Activated CD4-positive, alpha-beta memory T cell treated with anti-CD3 and anti-CD28 coated beads, Interleukin-2, amount 10 ng/mL, durations not matched to agents 7 days and 5 days (primary cell): ENCODE measurements around the gene PNLIPRP2. TPM values are rescaled to one million over a fixed set of nuclear protein-coding genes. Genes with fewer than 3 reads are reported as not detected.

Source experiments
- CTCF ChIA-PET: fragments of 350-600 bp; sonication (Branson Sonifier 250); formaldehyde crosslinking; loops from one replicate; lab custom pipeline; 2021; ENCODE audit warnings: antibody characterized with exemption, inconsistent platforms; lab: Charles Lee
- POLR2A ChIA-PET: fragments of 350-600 bp; sonication (Branson Sonifier 250); formaldehyde crosslinking; loops from one replicate; lab custom pipeline; 2021; ENCODE audit warnings: antibody characterized with exemption; lab: Charles Lee
- DNase-seq: peaks from one replicate; pipeline ENCODE4 v3.0.0-alpha.2; 2020
- H3K27ac Mint-ChIP-seq: one replicate; pipeline ENCODE4 v1.8.0; 2021; ENCODE audit warnings: mild to moderate bottlenecking, mixed read lengths
- H3K27me3 Mint-ChIP-seq: one replicate; pipeline ENCODE4 v1.8.0; 2021; ENCODE audit warnings: mixed read lengths
- H3K36me3 Mint-ChIP-seq: one replicate; pipeline ENCODE4 v1.8.0; 2021; ENCODE audit warnings: low read depth, mixed read lengths
- H3K4me1 Mint-ChIP-seq: one replicate; pipeline ENCODE4 v1.8.0; 2021; ENCODE audit warnings: mixed read lengths
- H3K4me3 Mint-ChIP-seq: one replicate; pipeline ENCODE4 v1.8.0; 2021; ENCODE audit warnings: mild to moderate bottlenecking, mixed read lengths
- H3K9me3 Mint-ChIP-seq: one replicate; pipeline ENCODE4 v1.8.0; 2021; ENCODE audit warnings: mixed read lengths
- total RNA-seq, 2 experiments: library from RNA; stranded (reverse); gene quantifications; one replicate each; pipeline ENCODE4 v1.2.3, GENCODE V29; 2021

Gene PNLIPRP2
- total RNA-seq, 2 experiments from 2014 or later = not detected

GRCh38 chr10:116648903-116649302 lies 28.1 kb downstream of the PNLIPRP2 start:
- Mint-ChIP-seq H3K4me3 (no peak overlapping the region), H3K9me3 (no peaks in the 10 kb centered on the region), H3K36me3 (no peaks in the 10 kb centered on the region), H3K27ac (no peak overlapping the region), H3K27me3 (no peaks in the 10 kb centered on the region), H3K4me1 (no peaks in the 10 kb centered on the region)
- ChIA-PET POLR2A (no interaction called here), CTCF (no interaction called here)
- DNase-seq = no peak

- ChIA-PET CTCF (no interaction called here), POLR2A (no interaction called here)
- DNase-seq = no peak
- Mint-ChIP-seq H3K27ac (no peak overlapping the region), H3K9me3 (no peaks in the 10 kb centered on the region), H3K4me3 (no peak overlapping the region), H3K36me3 (no peaks in the 10 kb centered on the region), H3K27me3 (no peaks in the 10 kb centered on the region), H3K4me1 (no peaks in the 10 kb centered on the region)
Observed at GRCh38 chr10:116653885-116654284, 33.1 kb downstream of the PNLIPRP2 start.

DNA sequence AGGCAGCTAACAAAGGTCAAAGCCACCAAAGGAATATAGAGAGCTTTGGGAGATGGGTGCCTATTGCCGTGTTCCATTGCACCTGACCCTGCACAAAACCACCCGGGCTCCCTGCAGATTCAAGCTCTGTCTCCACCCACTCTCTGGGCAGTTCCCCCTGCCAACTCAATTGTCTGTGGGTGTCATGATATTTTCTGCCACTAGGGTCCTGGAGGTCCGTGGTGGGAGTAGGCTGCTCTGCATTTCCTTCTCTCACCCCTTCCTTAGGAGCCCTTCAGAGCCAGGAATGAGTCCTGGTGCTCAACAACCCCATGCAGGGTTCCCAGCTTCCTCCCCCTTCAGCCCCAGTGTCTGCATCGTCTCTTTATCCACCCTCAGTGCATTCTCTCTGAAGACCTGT lies 34.1 kb downstream of the PNLIPRP2 start:
- H3K27me3 Mint-ChIP-seq = no peaks in the 10 kb centered on the region
- H3K27ac Mint-ChIP-seq = no peak overlapping the region
- no peaks in the 10 kb centered on the region for H3K9me3 Mint-ChIP-seq
- CTCF ChIA-PET = no interaction called here
- no peaks in the 10 kb centered on the region for H3K36me3 Mint-ChIP-seq
- no peak for DNase-seq
- H3K4me3 Mint-ChIP-seq = no peak overlapping the region
- POLR2A ChIA-PET = no interaction called here
- H3K4me1 Mint-ChIP-seq = no peaks in the 10 kb centered on the region

GRCh38 chr10:116655568-116655967 lies 34.8 kb downstream of the PNLIPRP2 start:
- ChIA-PET POLR2A (no interaction called here), CTCF (no interaction called here)
- Mint-ChIP-seq H3K4me1 (no peaks in the 10 kb centered on the region), H3K36me3 (no peaks in the 10 kb centered on the region), H3K27me3 (no peaks in the 10 kb centered on the region), H3K4me3 (no peak overlapping the region), H3K27ac (no peak overlapping the region), H3K9me3 (no peaks in the 10 kb centered on the region)
- no peak for DNase-seq

GRCh38 chr10:116656044-116656443 lies 35.3 kb downstream of the PNLIPRP2 start:
- H3K27me3 Mint-ChIP-seq = no peaks in the 10 kb centered on the region
- H3K27ac Mint-ChIP-seq = no peak overlapping the region
- no peaks in the 10 kb centered on the region for H3K9me3 Mint-ChIP-seq
- no peak for DNase-seq
- no peaks in the 10 kb centered on the region for H3K4me1 Mint-ChIP-seq
- H3K4me3 Mint-ChIP-seq = no peak overlapping the region
- H3K36me3 Mint-ChIP-seq = no peaks in the 10 kb centered on the region
- ChIA-PET CTCF (no interaction called here), POLR2A (no interaction called here)

- CTCF ChIA-PET = no interaction called here
Observed at GRCh38 chr10:116657863-116658551, 37.3 kb downstream of the PNLIPRP2 start.

GRCh38 chr10:116659049-116659670 lies 38.4 kb downstream of the PNLIPRP2 start:
- ChIA-PET CTCF (no interaction called here), POLR2A (no interaction called here)
- H3K9me3 Mint-ChIP-seq = no peaks in the 10 kb centered on the region
- DNase-seq = no peak
- H3K36me3 Mint-ChIP-seq = no peaks in the 10 kb centered on the region
- no peaks in the 10 kb centered on the region for H3K4me1 Mint-ChIP-seq
- no peak overlapping the region for H3K4me3 Mint-ChIP-seq
- no peak overlapping the region for H3K27ac Mint-ChIP-seq
- no peaks in the 10 kb centered on the region for H3K27me3 Mint-ChIP-seq

More at GRCh38 chr10:116657863-116658551, 37.3 kb downstream of the PNLIPRP2 start:
- Mint-ChIP-seq H3K9me3 (no peaks in the 10 kb centered on the region), H3K4me1 (no peaks in the 10 kb centered on the region), H3K27ac (no peak overlapping the region), H3K36me3 (no peaks in the 10 kb centered on the region), H3K4me3 (no peak overlapping the region), H3K27me3 (no peaks in the 10 kb centered on the region)
- no peak for DNase-seq
- POLR2A ChIA-PET = no interaction called here

GRCh38 chr10:116660860-116661259 lies 40.1 kb downstream of the PNLIPRP2 start:
- no peak overlapping the region for H3K4me3 Mint-ChIP-seq
- no peak overlapping the region for H3K27ac Mint-ChIP-seq
- DNase-seq = no peak
- ChIA-PET CTCF (no interaction called here), POLR2A (no interaction called here)
- no peaks in the 10 kb centered on the region for H3K36me3 Mint-ChIP-seq
- H3K9me3 Mint-ChIP-seq = no peaks in the 10 kb centered on the region
- H3K27me3 Mint-ChIP-seq = no peaks in the 10 kb centered on the region
- H3K4me1 Mint-ChIP-seq = no peaks in the 10 kb centered on the region

DNA sequence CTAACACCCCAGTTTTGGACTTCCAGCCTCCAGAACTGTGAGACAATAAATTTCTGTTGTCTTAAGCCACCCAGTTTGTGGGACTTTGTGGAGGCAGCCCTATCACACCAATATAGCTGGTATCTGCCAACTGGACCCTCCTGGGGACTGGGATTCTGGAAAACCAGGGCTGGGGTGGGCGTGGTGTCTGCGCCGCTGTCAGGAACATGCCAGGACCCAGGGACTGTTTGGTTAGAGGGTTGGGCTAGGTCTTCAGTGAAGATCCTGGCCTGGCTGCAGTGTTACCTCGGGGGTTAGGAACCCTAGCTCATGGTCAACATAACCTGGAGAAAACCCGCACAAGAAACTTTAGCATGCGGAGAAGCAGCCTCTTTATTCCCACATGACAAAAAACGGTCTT lies 42.6 kb downstream of the PNLIPRP2 start:
- H3K27me3 Mint-ChIP-seq = no peaks in the 10 kb centered on the region
- CTCF ChIA-PET = interaction anchor here (0.7 kb wide), 1 partner anchor 1900 kb away, joined by 4 read pairs; no protein-coding TSS in a partner anchor
- no peak overlapping the region for H3K4me3 Mint-ChIP-seq
- H3K9me3 Mint-ChIP-seq = no peaks in the 10 kb centered on the region
- no peak for DNase-seq
- H3K27ac Mint-ChIP-seq = no peak overlapping the region
- POLR2A ChIA-PET = no interaction called here
- no peaks in the 10 kb centered on the region for H3K36me3 Mint-ChIP-seq
- H3K4me1 Mint-ChIP-seq = no peaks in the 10 kb centered on the region

DNA sequence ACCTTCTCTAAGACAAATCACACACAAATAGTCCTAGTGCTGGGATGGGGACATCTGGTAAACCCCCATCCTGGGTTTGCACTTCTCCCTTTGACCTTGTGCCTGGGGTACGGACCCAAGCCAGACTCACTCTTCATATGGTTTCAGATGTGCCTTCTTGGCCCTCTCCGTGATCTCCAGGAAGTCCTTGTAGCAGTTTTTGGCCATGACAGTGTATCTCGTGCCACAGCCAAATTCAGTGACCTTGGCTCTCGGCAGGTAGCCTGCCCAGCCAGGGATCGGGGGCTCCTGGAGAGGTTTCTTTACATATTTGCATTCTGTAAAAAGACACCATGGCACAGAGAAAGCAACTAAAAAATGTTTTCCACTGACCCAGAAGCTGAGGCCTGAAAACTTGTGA lies 43.9 kb downstream of the PNLIPRP2 start:
- POLR2A ChIA-PET = no interaction called here
- DNase-seq = no peak
- Mint-ChIP-seq H3K36me3 (no peaks in the 10 kb centered on the region), H3K9me3 (no peaks in the 10 kb centered on the region), H3K4me3 (no peak overlapping the region), H3K4me1 (no peaks in the 10 kb centered on the region), H3K27me3 (no peaks in the 10 kb centered on the region), H3K27ac (no peak overlapping the region)
- CTCF ChIA-PET = no interaction called here

GRCh38 chr10:116665541-116666125 lies 44.9 kb downstream of the PNLIPRP2 start:
- no peaks in the 10 kb centered on the region for H3K9me3 Mint-ChIP-seq
- CTCF ChIA-PET = no interaction called here
- no peak overlapping the region for H3K27ac Mint-ChIP-seq
- DNase-seq = no peak
- no peaks in the 10 kb centered on the region for H3K4me1 Mint-ChIP-seq
- H3K27me3 Mint-ChIP-seq = no peaks in the 10 kb centered on the region
- POLR2A ChIA-PET = no interaction called here
- H3K4me3 Mint-ChIP-seq = no peak overlapping the region
- H3K36me3 Mint-ChIP-seq = no peaks in the 10 kb centered on the region

DNA sequence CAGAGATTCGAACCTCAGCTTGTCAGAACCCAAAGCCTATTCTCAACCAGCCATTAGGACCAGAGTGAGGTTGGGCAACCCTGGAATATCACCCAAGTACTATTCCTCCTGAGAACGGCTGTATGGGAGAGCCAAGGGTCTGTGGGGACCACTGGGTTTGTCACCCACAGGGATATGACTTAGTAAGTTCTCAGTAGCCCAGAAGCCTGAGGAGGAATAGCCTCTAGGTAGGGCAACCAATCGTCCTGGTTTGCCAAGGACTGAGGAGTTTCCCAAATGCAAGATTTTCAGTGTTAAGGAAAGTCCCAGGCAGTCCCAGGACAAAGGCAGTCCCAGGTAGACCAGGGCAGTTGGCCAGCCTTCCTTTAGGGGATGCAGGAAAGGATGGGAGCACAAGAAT lies 46.7 kb downstream of the PNLIPRP2 start:
- Mint-ChIP-seq H3K4me3 (no peak overlapping the region), H3K27ac (no peak overlapping the region), H3K36me3 (no peaks in the 10 kb centered on the region), H3K4me1 (no peaks in the 10 kb centered on the region), H3K27me3 (peaks cover 5% of the 10 kb centered on the region), H3K9me3 (no peaks in the 10 kb centered on the region)
- POLR2A ChIA-PET = no interaction called here
- no peak for DNase-seq
- CTCF ChIA-PET = no interaction called here

DNA sequence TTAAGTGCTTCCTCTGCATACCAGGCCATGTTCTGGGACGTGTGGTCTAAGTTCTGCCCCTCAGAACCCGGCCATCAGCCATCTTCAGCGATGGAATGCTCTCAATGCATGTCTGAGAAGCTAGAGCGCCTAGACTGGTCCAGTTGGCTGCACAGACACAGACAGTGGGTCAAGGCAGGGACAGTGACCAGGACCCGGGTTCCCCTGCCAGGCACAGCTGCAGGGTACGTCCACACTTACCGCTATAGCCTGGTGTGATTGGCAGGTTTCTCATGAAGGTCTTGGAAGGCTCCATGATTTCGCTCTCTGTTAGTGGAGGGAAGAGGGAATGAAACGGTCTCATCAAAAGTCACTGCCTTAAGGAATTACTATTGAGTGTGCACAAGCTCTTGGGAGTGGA lies 47.3 kb downstream of the PNLIPRP2 start:
- POLR2A ChIA-PET = no interaction called here

DNA sequence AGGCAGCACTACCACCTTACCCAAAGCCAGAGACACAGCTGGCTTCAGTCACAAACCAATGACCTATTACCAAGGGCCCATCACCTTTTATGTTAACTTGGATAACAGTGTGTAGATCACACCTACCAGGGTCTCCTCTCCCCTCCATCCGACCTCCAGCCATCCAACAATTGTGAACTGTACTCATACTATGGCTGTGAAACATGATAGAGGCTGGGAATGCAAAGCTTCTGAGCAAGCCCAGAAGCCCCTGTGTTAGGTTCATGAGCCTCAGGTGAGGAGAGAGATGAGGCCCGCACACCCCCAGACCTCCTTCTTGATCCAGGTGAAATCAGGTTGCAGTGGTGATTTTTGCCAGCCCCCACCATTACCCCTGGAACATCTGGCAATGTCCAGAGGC lies 47.7 kb downstream of the PNLIPRP2 start:
- no peak overlapping the region for H3K27ac Mint-ChIP-seq
- no peaks in the 10 kb centered on the region for H3K36me3 Mint-ChIP-seq
- no peaks in the 10 kb centered on the region for H3K9me3 Mint-ChIP-seq
- H3K27me3 Mint-ChIP-seq = peaks cover 7% of the 10 kb centered on the region
- no peak for DNase-seq
- POLR2A ChIA-PET = no interaction called here
- no peaks in the 10 kb centered on the region for H3K4me1 Mint-ChIP-seq
- no peak overlapping the region for H3K4me3 Mint-ChIP-seq
- CTCF ChIA-PET = no interaction called here

More for the DNA sequence above, 47.3 kb downstream of the PNLIPRP2 start:
- no peak for DNase-seq
- CTCF ChIA-PET = no interaction called here
- Mint-ChIP-seq H3K27me3 (peaks cover 5% of the 10 kb centered on the region), H3K4me3 (no peak overlapping the region), H3K27ac (no peak overlapping the region), H3K9me3 (no peaks in the 10 kb centered on the region), H3K4me1 (no peaks in the 10 kb centered on the region), H3K36me3 (no peaks in the 10 kb centered on the region)
